Testis (tissue), 3 donors: ENCODE measurements around the gene NAV1. TPM values are rescaled to one million over a fixed set of nuclear protein-coding genes. Genes with fewer than 3 reads are reported as not detected.
"Not testable (repeated sequence)": the region's sequence is repeated elsewhere in the genome, so short reads cannot be mapped to it uniquely, and the experiment has no call there.

Experiments
- DNase-seq: peaks from one replicate; pipeline ENCODE4 v3.0.0-alpha.2; 2019
- H3K27ac ChIP-seq, 2 donors: fragments of 200-600 bp; sonication (generic); one replicate each; pipeline ENCODE4 v1.5.1; 2019
- H3K27me3 ChIP-seq: fragments of 200-600 bp; sonication (generic); one replicate; pipeline ENCODE4 v1.5.1; 2019
- H3K36me3 ChIP-seq: fragments of 200-600 bp; sonication (generic); one replicate; pipeline ENCODE4 v1.5.1; 2017; ENCODE audit warnings: low read depth; ENCODE audit errors: missing control alignments
- H3K4me1 ChIP-seq: fragments of 200-600 bp; sonication (generic); one replicate; pipeline ENCODE4 v1.5.1; 2019
- H3K4me3 ChIP-seq, 2 donors: fragments of 200-600 bp; sonication (generic); one replicate each; pipeline ENCODE4 v1.5.1; 2017 to 2019
- H3K9me3 ChIP-seq: fragments of 200-600 bp; sonication (generic); one replicate; pipeline ENCODE4 v1.5.1; 2017
- POLR2A ChIP-seq: fragments of 450-650 bp; IDR thresholded peaks from one replicate; pipeline ENCODE4 v1.6.1; 2017; ENCODE audit warnings: antibody characterized with exemption, mild to moderate bottlenecking, moderate library complexity
- WGBS, 2 donors: methylation state at CpG; one replicate each; pipeline ENCODE4 v1.1.5; 2018; 5-methylcytosine and 5-hydroxymethylcytosine counted together
- intact Hi-C: fragments of 100-400 bp; cut with DNase I; formaldehyde crosslinking; loops from one replicate; pipeline ENCODE4 v1.15.1; 2023; ENCODE audit warnings: low total_unique reads
- polyA plus RNA-seq: library from polyadenylated mRNA; stranded (reverse); fragments of 350-450 nt; fragmentation: Illumina TruSeq; extraction: RNeasy Lipid Tissue Mini Kit (QIAGEN cat#74804); gene quantifications from one replicate; pipeline ENCODE4 v1.2.3, GENCODE V29; 2014; ENCODE audit warnings: low read depth, low replicate concordance; ENCODE audit not compliant: insufficient read depth
- total RNA-seq, 2 donors: library from RNA; depleted of rRNA; stranded (reverse); fragments of >200 nt; gene quantifications; one replicate each; pipeline ENCODE4 v1.2.3, GENCODE V29; 2016
- TF ChIP-seq, protein P1 (sequence below), 3 experiments: fragments of 450-650 bp in 2 of 3; fragments of 200-600 bp in 1 of 3; sonication (generic) in 1 of 3; IDR thresholded peaks; one replicate each; pipeline ENCODE4 v1.5.1; 2016 to 2019; ENCODE audit warnings: antibody characterized with exemption in 3 of 3, mild to moderate bottlenecking in 2 of 3, moderate library complexity in 1 of 3

Gene NAV1
- total and polyA plus RNA-seq, 3 donors from 2014 or later: 22.0 to 56.8 (median 52.5) TPM

DNA sequence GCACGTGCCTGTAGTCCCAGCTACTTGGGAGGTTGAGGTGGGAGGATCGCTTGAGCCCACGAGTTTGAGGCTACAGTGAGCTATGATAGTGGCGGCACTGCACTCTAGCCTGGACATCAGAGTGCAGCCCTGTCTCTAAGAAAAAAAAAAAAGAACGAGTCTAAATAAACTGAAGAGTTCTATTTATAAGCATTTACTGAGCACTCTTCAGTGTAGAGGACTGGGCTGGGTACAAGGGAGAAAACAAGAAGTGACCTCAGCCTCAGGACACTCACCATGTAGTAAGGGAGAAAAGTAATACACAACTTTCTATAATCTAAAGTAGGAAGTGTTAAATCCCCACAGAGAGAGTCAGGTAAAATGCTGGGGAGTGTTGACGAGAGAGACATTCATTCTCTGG, 35.0 kb downstream of the NAV1 start:
- DNase-seq: no peak
- Histone ChIP-seq H3K4me1 (peaks cover 4% of the 10 kb centered on the region), H3K9me3 (no peaks in the 10 kb centered on the region), H3K36me3 (no peaks in the 10 kb centered on the region), H3K27me3 (no peaks in the 10 kb centered on the region), H3K4me3 (no peak overlapping the region), H3K27ac (no peak overlapping the region)
- WGBS, 2 donors: 85% methylated on average over 6 of the region's 6 CpGs
- TF ChIP-seq, protein P1, sequence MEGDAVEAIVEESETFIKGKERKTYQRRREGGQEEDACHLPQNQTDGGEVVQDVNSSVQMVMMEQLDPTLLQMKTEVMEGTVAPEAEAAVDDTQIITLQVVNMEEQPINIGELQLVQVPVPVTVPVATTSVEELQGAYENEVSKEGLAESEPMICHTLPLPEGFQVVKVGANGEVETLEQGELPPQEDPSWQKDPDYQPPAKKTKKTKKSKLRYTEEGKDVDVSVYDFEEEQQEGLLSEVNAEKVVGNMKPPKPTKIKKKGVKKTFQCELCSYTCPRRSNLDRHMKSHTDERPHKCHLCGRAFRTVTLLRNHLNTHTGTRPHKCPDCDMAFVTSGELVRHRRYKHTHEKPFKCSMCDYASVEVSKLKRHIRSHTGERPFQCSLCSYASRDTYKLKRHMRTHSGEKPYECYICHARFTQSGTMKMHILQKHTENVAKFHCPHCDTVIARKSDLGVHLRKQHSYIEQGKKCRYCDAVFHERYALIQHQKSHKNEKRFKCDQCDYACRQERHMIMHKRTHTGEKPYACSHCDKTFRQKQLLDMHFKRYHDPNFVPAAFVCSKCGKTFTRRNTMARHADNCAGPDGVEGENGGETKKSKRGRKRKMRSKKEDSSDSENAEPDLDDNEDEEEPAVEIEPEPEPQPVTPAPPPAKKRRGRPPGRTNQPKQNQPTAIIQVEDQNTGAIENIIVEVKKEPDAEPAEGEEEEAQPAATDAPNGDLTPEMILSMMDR (IDR thresholded peaks at IDR 0.05): no peak
- no peak for TF ChIP-seq POLR2A
- intact Hi-C loops: no loop called here

DNA sequence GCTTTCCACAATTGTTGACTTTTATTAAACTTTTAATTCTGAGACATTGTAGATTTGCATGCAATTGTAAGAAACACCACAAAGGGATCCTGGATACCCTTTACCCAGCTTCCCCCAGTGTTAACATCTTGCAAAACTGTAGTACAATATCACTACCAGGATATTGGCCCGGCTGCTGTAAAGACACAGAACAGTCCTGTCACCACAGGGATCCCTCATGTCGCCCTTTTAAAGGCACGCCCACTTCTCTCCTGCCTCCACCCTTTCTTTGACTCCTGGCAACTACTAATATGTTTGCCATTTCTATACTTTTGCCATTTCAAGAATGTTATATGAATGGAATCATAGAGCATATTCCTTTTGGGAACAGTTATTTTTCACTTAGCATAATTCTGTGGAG, 37.0 kb downstream of the NAV1 start:
- 96 to 97% methylated on average over 3 of the region's 3 CpGs for WGBS, 2 donors
- intact Hi-C loops: no loop called here
- TF ChIP-seq POLR2A: no peak
- TF ChIP-seq, protein P1 (IDR thresholded peaks at IDR 0.05): no peak

DNA sequence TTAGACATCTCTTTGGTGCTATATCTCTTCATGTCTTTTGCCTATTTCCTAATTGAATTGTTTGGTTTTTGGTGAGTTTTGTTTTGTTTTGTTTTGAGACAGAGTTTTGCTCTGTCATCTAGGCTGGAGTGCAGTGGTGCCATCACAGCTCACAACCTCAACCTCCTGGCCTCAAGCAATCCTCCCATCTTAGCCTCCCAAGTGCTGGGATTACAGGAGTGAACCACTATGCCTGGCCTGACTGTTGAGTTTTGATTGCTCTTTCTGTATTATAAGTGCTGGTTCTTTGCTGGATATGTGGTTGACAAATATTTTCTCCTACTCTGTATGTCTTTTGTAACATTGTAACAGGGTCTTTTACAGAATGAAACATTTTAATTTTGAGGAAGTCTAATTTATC, 38.0 kb downstream of the NAV1 start:
- intact Hi-C loops: no loop called here
- no peaks in the 10 kb centered on the region for H3K27me3 ChIP-seq
- peaks cover 4% of the 10 kb centered on the region for H3K4me1 ChIP-seq
- H3K36me3 ChIP-seq: no peaks in the 10 kb centered on the region
- DNase-seq: no peak
- no peak overlapping the region for H3K27ac ChIP-seq
- TF ChIP-seq POLR2A: no peak
- TF ChIP-seq, protein P1 (IDR thresholded peaks at IDR 0.05): no peak
- H3K9me3 ChIP-seq: no peaks in the 10 kb centered on the region
- H3K4me3 ChIP-seq: no peak overlapping the region

More for the DNA sequence above, 37.0 kb downstream of the NAV1 start:
- Histone ChIP-seq H3K36me3 (no peaks in the 10 kb centered on the region), H3K4me3 (no peak overlapping the region), H3K9me3 (no peaks in the 10 kb centered on the region), H3K27me3 (no peaks in the 10 kb centered on the region), H3K4me1 (peaks cover 4% of the 10 kb centered on the region), H3K27ac (no peak overlapping the region)
- no peak for DNase-seq

DNA sequence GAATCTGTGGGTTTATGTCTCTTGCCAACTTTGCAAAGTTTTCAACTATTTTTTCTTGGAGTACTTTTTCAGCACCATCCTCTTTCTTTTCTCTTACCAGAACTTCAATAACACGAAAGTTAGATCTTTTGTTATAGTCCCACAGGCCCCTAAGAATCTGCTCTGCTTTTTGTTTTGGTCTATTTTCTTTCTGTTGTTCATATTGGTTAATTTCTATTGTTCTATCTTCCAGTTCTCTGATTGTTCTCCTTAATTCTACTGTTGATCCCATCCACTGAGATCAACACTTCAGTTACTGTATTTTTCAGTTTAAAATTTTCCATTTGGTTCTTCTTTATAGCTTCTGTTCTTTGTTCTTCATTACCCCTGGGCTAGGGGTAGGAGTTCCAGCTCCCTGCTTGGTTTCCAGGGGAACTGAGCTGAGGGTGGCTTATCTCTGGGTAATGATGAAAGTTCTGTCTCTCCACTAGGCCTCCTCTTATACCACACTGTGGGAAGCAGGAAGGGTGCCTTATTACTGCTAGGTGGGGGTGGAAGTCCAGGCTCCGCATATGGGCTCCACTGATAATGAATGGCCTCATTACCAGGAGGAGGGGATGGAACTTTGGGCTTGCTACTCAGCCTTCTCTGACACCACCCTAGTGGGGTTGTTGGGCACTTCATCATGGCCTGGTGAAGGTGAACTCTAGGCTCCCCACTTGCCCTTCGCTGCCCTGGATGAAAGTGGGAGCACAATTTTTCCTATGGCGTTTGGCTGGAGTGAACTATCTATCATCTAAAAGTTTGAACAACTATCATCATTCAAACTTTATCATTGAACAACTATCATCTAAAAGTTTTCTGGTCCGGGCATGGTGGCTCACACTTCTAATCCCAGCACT, 39.3 kb downstream of the NAV1 start:
- H3K27ac ChIP-seq: no peak overlapping the region
- H3K4me1 ChIP-seq: peaks cover 16% of the 10 kb centered on the region
- intact Hi-C loops: no loop called here
- H3K9me3 ChIP-seq: no peaks in the 10 kb centered on the region
- no peak for DNase-seq
- WGBS, 2 donors: 86 to 97% methylated on average over 5 of the region's 5 CpGs
- H3K27me3 ChIP-seq: no peaks in the 10 kb centered on the region
- H3K36me3 ChIP-seq: no peaks in the 10 kb centered on the region
- H3K4me3 ChIP-seq: no peak overlapping the region
- TF ChIP-seq, protein P1 (IDR thresholded peaks at IDR 0.05): no peak
- no peak for TF ChIP-seq POLR2A

DNA sequence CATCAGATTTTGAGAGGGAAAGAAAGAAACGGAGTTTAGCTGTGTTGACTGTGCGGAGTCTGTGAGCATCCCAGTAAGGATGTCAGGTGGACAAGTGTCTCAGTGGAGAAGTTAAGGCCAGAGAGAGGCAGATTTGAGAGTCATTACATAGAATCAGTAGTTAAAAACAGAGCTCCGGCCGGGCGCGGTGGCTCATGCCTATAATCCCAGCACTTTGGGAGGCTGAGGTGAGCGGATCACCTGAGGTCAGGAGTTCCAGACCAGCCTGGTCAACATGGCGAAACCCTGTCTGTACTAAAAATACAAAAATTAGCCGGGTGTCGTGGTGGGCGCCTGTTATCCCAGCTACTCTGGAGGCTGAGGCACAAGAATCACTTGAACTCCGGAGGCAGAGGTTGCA, 42.4 kb downstream of the NAV1 start:
- H3K27ac ChIP-seq, intact Hi-C loops, H3K36me3 ChIP-seq, DNase-seq, H3K9me3 ChIP-seq, H3K4me3 ChIP-seq, H3K27me3 ChIP-seq: not testable (repeated sequence)
- peaks cover 21% of the 10 kb centered on the region for H3K4me1 ChIP-seq
- WGBS, 2 donors: 87 to 96% methylated on average over 11 to 12 of the region's 12 CpGs
